RWPE1 (cell line): ENCODE measurements around the gene ROS1.

Source experiments
- CTCF ChIA-PET: fragments of 350-600 bp; sonication (Branson Sonifier 250); formaldehyde crosslinking; extraction: SDS; loops from one replicate; lab custom pipeline; 2021; lab: Yijun Ruan, JAX
- POLR2A ChIA-PET: fragments of 400-600 bp; formaldehyde crosslinking; extraction: SDS; loops from one replicate; lab custom pipeline; 2020; ENCODE audit warnings: antibody characterized with exemption; ENCODE audit not compliant: low non-redundant PET; lab: Yijun Ruan, JAX
- DNase-seq: peaks from one replicate; pipeline ENCODE4 v3.0.0; 2012; ENCODE audit warnings: low spot score
- H3K27ac ChIP-seq: fragments of 450-650 bp; 2 replicates; pipeline ENCODE4 v1.5.1; 2017
- TF ChIP-seq, protein P1 (sequence below): fragments of 450-650 bp; conservative IDR thresholded peaks from 2 replicates; pipeline ENCODE4 v1.5.1; 2017; ENCODE audit warnings: low read depth, mild to moderate bottlenecking

The ROS1 gene

GRCh38 chr6:117391874-117392583, 33.7 kb downstream of the ROS1 start:
- ChIA-PET CTCF (interaction anchor here (0.6 kb wide), 1 partner anchor 164 kb away, joined by 4 read pairs; no protein-coding TSS in a partner anchor), POLR2A (no interaction called here)
- DNase-seq, result no peak
- no peak overlapping the region for H3K27ac ChIP-seq
- TF ChIP-seq, protein P1, sequence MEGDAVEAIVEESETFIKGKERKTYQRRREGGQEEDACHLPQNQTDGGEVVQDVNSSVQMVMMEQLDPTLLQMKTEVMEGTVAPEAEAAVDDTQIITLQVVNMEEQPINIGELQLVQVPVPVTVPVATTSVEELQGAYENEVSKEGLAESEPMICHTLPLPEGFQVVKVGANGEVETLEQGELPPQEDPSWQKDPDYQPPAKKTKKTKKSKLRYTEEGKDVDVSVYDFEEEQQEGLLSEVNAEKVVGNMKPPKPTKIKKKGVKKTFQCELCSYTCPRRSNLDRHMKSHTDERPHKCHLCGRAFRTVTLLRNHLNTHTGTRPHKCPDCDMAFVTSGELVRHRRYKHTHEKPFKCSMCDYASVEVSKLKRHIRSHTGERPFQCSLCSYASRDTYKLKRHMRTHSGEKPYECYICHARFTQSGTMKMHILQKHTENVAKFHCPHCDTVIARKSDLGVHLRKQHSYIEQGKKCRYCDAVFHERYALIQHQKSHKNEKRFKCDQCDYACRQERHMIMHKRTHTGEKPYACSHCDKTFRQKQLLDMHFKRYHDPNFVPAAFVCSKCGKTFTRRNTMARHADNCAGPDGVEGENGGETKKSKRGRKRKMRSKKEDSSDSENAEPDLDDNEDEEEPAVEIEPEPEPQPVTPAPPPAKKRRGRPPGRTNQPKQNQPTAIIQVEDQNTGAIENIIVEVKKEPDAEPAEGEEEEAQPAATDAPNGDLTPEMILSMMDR, result no peak

DNA sequence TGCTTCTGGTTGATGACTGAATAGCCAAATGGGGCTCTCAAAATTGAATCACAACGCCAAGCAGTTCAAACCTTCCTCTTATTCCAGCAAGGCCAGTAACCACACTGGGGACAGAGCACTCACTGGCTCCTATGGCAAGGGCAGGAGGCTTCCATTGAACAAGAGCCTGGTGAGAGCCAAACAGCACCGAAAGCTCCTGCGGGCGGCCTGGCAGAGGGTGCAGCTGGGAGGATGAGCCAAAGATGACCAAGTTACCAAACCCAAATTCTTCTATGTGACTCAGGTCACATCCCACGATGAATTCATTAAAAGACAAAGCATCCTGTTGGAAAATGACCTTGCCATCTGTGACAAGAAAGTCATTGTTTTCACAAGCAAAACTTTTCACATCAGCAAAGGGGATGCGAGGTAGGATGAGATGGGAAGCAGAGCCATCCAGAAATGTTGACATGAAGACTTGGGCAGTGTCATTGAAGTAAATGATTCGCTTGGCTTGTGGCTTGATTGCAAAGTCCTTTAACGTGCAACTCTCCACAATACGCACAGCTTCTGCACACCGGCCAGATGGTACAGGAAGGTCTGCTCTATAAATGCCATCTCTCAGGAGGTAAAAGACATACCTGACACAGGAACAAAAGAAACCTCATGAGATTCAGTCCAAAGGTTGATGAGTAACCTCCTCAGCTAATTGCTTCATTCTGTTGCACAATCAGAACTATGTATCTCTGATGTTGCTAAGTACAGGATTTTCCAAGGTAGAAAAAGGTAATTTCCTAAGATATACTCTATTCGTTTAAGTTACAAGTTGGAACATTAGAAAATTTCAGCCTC, 36.3 kb downstream of the ROS1 start:
- TF ChIP-seq, protein P1, result no peak
- DNase-seq, result peak; percentile 82
- CTCF ChIA-PET, result no interaction called here
- POLR2A ChIA-PET, result no interaction called here
- H3K27ac ChIP-seq, result peak overlapping the region; percentile 63

DNA sequence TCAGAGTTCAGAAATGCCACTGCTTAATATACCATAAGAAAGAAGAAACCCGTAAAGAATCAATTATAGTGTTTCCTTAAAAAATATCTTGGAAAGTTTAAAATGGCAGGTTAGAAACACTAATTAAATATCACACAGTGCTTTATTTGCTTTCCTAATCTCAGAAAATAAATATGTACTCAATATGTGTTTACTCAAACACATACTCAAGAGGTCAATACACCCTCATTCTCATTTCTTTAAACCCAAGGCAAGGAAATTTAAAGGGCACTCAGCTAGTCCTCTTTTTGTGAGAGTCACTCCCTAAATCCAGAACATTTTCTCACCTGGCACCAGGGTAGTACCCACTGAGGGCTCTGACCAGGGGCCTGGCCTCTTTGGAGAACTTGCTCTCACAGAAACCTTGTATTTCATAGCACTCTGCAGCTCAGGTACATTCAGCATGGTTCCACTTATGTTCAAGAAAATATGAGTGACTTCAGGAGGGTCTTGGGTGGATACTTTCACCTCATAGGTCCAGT, 38.2 kb downstream of the ROS1 start:
- no peak for DNase-seq
- ChIA-PET POLR2A (no interaction called here), CTCF (no interaction called here)
- TF ChIP-seq, protein P1, result no peak
- no peak overlapping the region for H3K27ac ChIP-seq

DNA sequence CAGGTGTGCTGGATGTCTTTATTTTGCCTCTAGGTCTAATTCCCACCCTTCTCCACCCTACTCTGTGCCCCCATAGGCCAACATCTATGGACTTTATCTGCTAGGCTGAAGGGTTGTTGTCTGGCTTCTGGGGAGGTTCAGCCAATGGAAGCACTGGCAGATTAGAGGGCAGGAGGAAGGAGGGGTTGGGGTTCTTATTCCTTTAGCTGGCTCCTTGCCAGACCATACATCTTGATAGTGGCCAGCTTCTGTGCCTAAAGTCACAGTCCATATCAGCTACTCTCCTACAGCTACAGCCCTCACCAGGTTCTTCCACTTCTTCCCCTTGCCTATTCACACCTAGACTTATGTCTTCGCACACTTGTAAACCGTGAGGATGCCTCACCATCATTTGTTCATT, 41.1 kb downstream of the ROS1 start:
- TF ChIP-seq, protein P1, result no peak

GRCh38 chr6:117381749-117382148, 44.0 kb downstream of the ROS1 start:
- TF ChIP-seq, protein P1, result no peak
- ChIA-PET CTCF (no interaction called here), POLR2A (no interaction called here)
- DNase-seq, result no peak
- no peak overlapping the region for H3K27ac ChIP-seq

More for the DNA sequence above, 41.1 kb downstream of the ROS1 start:
- ChIA-PET POLR2A (no interaction called here), CTCF (interaction anchor here (0.8 kb wide), 1 partner anchor 226 kb away, joined by 3 read pairs; no protein-coding TSS in a partner anchor)
- no peak overlapping the region for H3K27ac ChIP-seq
- no peak for DNase-seq

GRCh38 chr6:117380298-117380697, 45.4 kb downstream of the ROS1 start:
- ChIA-PET CTCF (interaction anchor here (0.7 kb wide), 1 partner anchor 1516 kb away, joined by 3 read pairs; no protein-coding TSS in a partner anchor), POLR2A (no interaction called here)
- TF ChIP-seq, protein P1, result no peak
- no peak for DNase-seq
- H3K27ac ChIP-seq, result no peak overlapping the region
